Myocyte (in vitro differentiated cells): Measurements from ENCODE around the gene PARS2. TPM values are rescaled to one million over a fixed set of nuclear protein-coding genes. Genes with fewer than 3 reads are reported as not detected.
A peak's percentile ranks its signal among the peaks of the same experiment; 100 is the strongest.

Experiments
- DNase-seq: peaks from one replicate; pipeline ENCODE4 v3.0.0-alpha.2; 2012; ENCODE audit warnings: low read depth
- polyA plus RNA-seq: library from polyadenylated mRNA; unstranded; fragments of >200 nt; gene quantifications from one replicate; pipeline ENCODE4 v1.2.1, GENCODE V29; 2012; ENCODE audit warnings: missing spikeins
- total RNA-seq: library from RNA; depleted of rRNA; stranded (reverse); fragments of >200 nt; gene quantifications from 2 replicates; pipeline ENCODE4 v1.2.3, GENCODE V29; 2014

The PARS2 gene
- 7.2 and 8.0 TPM in 2 replicates for total RNA-seq
- 5.1 TPM for polyA plus RNA-seq

GRCh38 chr1:54764133-54764921, at the start of gene PARS2:
Gene PARS2, minus strand, starts transcription at chr1:54764523. Its CDS starts 5,362 bp downstream, at chr1:54759161.
- DNase-seq: peak; percentile 100

GRCh38 chr1:54814126-54814498, 49.8 kb upstream of the PARS2 start:
- no peak for DNase-seq

- no peak for DNase-seq
Measured at GRCh38 chr1:54813485-54814125, 49.3 kb upstream of the PARS2 start.

- DNase-seq: no peak
Measured at GRCh38 chr1:54812801-54813484, 48.6 kb upstream of the PARS2 start.

GRCh38 chr1:54811739-54812655, 47.7 kb upstream of the PARS2 start:
- no peak for DNase-seq

- DNase-seq: no peak
Measured at GRCh38 chr1:54811066-54811465, 46.7 kb upstream of the PARS2 start.

- peak; percentile 65 for DNase-seq
Measured at GRCh38 chr1:54810153-54810942, 46.0 kb upstream of the PARS2 start.

GRCh38 chr1:54809496-54810074, 45.3 kb upstream of the PARS2 start:
- no peak for DNase-seq

GRCh38 chr1:54808443-54809207, 44.3 kb upstream of the PARS2 start:
- no peak for DNase-seq

GRCh38 chr1:54807756-54808155, 43.4 kb upstream of the PARS2 start:
- peak; percentile 68 for DNase-seq

GRCh38 chr1:54806931-54807611, 42.7 kb upstream of the PARS2 start:
- peak; percentile 84 for DNase-seq

- DNase-seq: no peak
Measured at GRCh38 chr1:54805981-54806381, 41.7 kb upstream of the PARS2 start.

GRCh38 chr1:54805466-54805865, 41.1 kb upstream of the PARS2 start:
- no peak for DNase-seq

GRCh38 chr1:54804471-54805132, 40.3 kb upstream of the PARS2 start:
- DNase-seq: no peak

- DNase-seq: peak; percentile 29
Measured at GRCh38 chr1:54803761-54804470, 39.6 kb upstream of the PARS2 start.

GRCh38 chr1:54800899-54801759, 36.8 kb upstream of the PARS2 start, which contains the start of gene TTC22:
Gene TTC22, minus strand, starts transcription at chr1:54801323. Its CDS starts 160 bp downstream, at chr1:54801163.
- DNase-seq: no peak
